Adrenal gland (tissue), 12 donors: Measurements from ENCODE around the gene GSK3B. TPM values are rescaled to one million over a fixed set of nuclear protein-coding genes. Genes with fewer than 3 reads are reported as not detected.

Experiments
- DNase-seq, 7 donors: peaks; one replicate each; pipeline ENCODE4 v3.0.0-alpha.2; 2019 to 2020
- H3K27ac ChIP-seq, 5 donors: fragments of 200-600 bp; sonication (generic) in 4 of 5; 1 replicate in 3 of 5; 2 replicates in 2 of 5; pipeline versions ENCODE4 v1.5.1 to v1.8.0; 2016 to 2020; ENCODE audit warnings: mild to moderate bottlenecking in 1 of 5
- H3K27me3 ChIP-seq: fragments of 200-600 bp; 2 replicates; pipeline ENCODE4 v1.8.0; 2021
- H3K36me3 ChIP-seq, 2 donors: fragments of 200-600 bp; replicated peaks in 1 of 2; 1 replicate in 1 of 2; 2 replicates in 1 of 2; pipeline versions ENCODE4 v1.5.1 to v1.8.0; 2018 to 2022
- H3K4me1 ChIP-seq, 2 donors: fragments of 200-600 bp; replicated peaks in 1 of 2; 1 replicate in 1 of 2; 2 replicates in 1 of 2; pipeline versions ENCODE4 v1.5.1 to v1.8.0; 2018 to 2021
- H3K4me3 ChIP-seq, 4 donors: fragments of 200-600 bp; sonication (generic) in 3 of 4; one replicate each; pipeline ENCODE4 v1.5.1; 2016 to 2018
- H3K9me3 ChIP-seq, 3 donors: fragments of 200-600 bp; sonication (generic) in 1 of 3; replicated peaks in 1 of 3; 1 replicate in 2 of 3; 2 replicates in 1 of 3; pipeline versions ENCODE4 v1.5.1 to v1.8.0; 2016 to 2021
- POLR2A ChIP-seq, 2 donors: fragments of 450-650 bp; IDR thresholded peaks; one replicate each; pipeline ENCODE4 v1.6.1; 2017; ENCODE audit warnings: antibody characterized with exemption in 2 of 2, mild to moderate bottlenecking in 2 of 2, moderate library complexity in 1 of 2
- WGBS, 4 donors: extraction: QIAGEN DNeasy Blood & Tissue Kit in 2 of 4; methylation state at CpG; one replicate each; pipeline versions ENCODE4 v1.1.5 to v1.1.7; 2013 to 2017; 5-methylcytosine and 5-hydroxymethylcytosine counted together
- intact Hi-C, 2 donors: fragments of 100-400 bp; cut with DNase I; formaldehyde crosslinking; loops; one replicate each; pipeline versions ENCODE4 v1.14.1 to v1.15.0; 2022 to 2023
- polyA plus RNA-seq, 3 donors: library from polyadenylated mRNA; stranded (reverse); fragments of 200-250 nt in 2 of 3; fragments of 350-450 nt in 1 of 3; fragmentation: Illumina TruSeq in 1 of 3; extraction: RNeasy Lipid Tissue Mini Kit (QIAGEN cat#74804) in 1 of 3; gene quantifications; one replicate each; pipeline ENCODE4 v1.2.3, GENCODE V29; 2013 to 2014
- total RNA-seq, 9 donors: library from RNA; depleted of rRNA in 4 of 9; stranded (reverse); fragments of >200 nt in 4 of 9; fragments of 120-200 nt in 1 of 9; fragmentation: NEBNext Ultra II Directional in 1 of 9; extraction: Animal tissue kit (Norgen Biotek cat#: 25700) in 1 of 9; gene quantifications; one replicate each; pipeline versions ENCODE4 v1.1.0 to v1.2.4, GENCODE V29; 2013 to 2023
- TF ChIP-seq, protein P1 (sequence below), 6 experiments: fragments of 450-650 bp in 4 of 6; fragments of 200-600 bp in 2 of 6; sonication (generic) in 1 of 6; IDR thresholded peaks; 1 replicate in 5 of 6; 2 replicates in 1 of 6; pipeline versions ENCODE4 v1.5.1 to v1.8.0; 2016 to 2021; ENCODE audit warnings: antibody characterized with exemption in 6 of 6, mild to moderate bottlenecking in 2 of 6, moderate library complexity in 1 of 6
- donor health status: healthy with polysubstance abuse.
- donor health status: Bipolar disorder and iron deficiency.
- donor health status: DM: yes; HTN: yes; CAD: no.
- donor health status: DM: no; HTN: no; CAD: no.
- donor health status: DM: no; HTN: no; CAD: no.
- donor health status: DM: yes; HTN: yes; CAD: no.

GSK3B gene
- total and polyA plus RNA-seq, 12 donors, result 10.0 to 63.7 (median 44.8) TPM

DNA sequence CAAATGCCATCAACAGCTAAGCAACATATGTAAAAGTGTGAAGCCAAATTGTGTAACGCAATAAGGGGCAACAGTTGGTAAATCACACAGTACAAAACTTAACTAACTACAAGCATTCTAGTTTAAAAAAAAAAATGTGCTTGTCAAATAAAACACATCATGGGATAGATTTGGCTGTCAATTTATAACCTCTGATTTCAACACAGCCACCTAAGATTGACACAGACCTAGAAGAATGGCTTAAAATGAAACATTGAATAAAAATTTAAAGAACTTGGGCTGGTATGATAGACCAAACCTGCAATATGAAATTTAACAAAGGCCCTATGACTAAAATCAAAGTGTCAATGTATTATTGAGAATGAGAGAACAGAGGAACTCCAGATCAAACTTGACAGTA is 164.0 kb downstream of the GSK3B start:
- Histone ChIP-seq H3K27ac (no peak overlapping the region), H3K27me3 (no peaks in the 10 kb centered on the region), H3K4me1 (peaks cover 0 to 5% of the 10 kb centered on the region in 2 donors), H3K36me3 (no peaks in the 10 kb centered on the region), H3K9me3 (peaks cover 0 to 4% (median 0%) of the 10 kb centered on the region in 3 donors), H3K4me3 (no peak overlapping the region)
- DNase-seq, result no peak
- TF ChIP-seq POLR2A (IDR thresholded peaks at IDR 0.05), result no peak
- TF ChIP-seq, protein P1, sequence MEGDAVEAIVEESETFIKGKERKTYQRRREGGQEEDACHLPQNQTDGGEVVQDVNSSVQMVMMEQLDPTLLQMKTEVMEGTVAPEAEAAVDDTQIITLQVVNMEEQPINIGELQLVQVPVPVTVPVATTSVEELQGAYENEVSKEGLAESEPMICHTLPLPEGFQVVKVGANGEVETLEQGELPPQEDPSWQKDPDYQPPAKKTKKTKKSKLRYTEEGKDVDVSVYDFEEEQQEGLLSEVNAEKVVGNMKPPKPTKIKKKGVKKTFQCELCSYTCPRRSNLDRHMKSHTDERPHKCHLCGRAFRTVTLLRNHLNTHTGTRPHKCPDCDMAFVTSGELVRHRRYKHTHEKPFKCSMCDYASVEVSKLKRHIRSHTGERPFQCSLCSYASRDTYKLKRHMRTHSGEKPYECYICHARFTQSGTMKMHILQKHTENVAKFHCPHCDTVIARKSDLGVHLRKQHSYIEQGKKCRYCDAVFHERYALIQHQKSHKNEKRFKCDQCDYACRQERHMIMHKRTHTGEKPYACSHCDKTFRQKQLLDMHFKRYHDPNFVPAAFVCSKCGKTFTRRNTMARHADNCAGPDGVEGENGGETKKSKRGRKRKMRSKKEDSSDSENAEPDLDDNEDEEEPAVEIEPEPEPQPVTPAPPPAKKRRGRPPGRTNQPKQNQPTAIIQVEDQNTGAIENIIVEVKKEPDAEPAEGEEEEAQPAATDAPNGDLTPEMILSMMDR (IDR thresholded peaks at IDR 0.05), result no peak
- WGBS, 4 donors, result 92 to 97% (median 94%) methylated on average over 1 of the region's 1 CpG
- intact Hi-C loops, result no loop called here

DNA sequence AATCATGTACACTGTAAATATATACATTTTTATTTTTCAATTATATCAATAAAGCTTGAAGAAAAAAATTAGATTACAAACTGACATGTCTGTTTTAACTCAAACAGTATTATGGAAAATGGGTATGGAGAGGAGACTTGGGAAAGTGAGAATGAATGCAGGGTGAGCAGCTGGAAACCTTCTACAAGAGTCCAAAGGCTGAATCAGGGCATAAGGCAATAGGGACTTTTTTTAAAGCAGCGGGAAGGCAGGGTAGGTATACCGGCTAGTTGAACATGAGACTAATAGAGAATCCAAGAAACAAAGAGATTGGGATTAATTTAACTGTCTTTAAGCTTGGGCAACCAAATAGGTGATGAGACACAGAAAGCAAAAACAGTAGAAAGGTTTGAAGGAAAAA is 167.1 kb downstream of the GSK3B start:
- 92 to 98% (median 96%) methylated on average over 2 of the region's 2 CpGs for WGBS, 4 donors

DNA sequence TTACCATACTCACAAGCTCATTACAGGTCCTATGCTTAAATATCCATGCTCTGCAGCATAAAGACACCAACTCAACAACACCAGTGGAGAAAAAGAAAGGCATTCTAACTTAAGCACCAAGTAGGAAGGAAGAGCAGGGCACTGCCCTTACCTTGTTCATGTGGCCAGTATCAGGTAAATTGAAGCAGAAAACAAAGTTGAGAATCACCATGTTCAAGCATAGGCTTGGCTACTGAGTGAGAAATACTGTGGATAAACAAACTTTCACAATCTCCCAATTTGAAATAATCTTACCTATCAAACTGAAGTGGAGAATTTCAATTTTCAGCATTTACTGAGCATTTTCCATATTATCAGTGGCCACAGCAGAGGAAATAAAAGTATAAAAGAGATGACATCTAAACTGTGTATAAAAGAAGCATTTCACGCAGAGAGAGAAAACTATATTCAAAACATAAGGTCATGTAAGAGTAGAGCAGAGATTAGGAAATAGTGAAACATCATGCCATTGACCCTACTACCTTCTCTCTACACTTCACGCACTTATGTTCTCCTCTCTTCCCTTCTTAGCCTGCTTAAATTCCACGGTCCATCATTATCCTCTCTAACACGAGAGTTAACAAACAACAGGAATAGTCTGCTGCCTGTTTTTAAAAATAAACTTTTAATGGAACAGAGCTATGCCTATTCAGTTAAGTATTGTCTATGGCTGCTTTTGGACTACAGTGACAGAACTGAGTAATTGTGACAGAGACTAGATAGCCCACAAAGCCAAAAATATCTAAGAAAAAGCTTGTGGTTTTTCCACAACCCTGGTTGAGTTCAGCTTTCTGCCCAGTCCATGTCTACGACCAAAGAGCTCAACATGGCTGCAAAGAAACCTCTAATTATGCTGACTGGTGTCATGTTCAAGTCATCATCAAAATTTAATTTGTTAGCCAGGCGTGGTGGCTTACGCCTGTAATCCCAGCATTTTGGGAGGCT is 169.8 kb downstream of the GSK3B start:
- Histone ChIP-seq H3K27me3 (no peaks in the 10 kb centered on the region), H3K4me1 (no peaks in the 10 kb centered on the region), H3K36me3 (no peaks in the 10 kb centered on the region), H3K27ac (no peak overlapping the region), H3K4me3 (no peak overlapping the region), H3K9me3 (no peaks in the 10 kb centered on the region)
- WGBS, 4 donors, result 93 to 98% (median 95%) methylated on average over 7 of the region's 7 CpGs
- no peak for DNase-seq
- TF ChIP-seq, protein P1 (IDR thresholded peaks at IDR 0.05), result no peak
- no peak for TF ChIP-seq POLR2A (IDR thresholded peaks at IDR 0.05)
- intact Hi-C loops, result loop anchor here in 1 of 2 donors (10.0 kb wide), 1 partner anchor 170 kb away; the partner anchor contains the start of gene GSK3B

More for the DNA sequence above, 167.1 kb downstream of the GSK3B start:
- no peaks in the 10 kb centered on the region for H3K9me3 ChIP-seq
- H3K27me3 ChIP-seq, result no peaks in the 10 kb centered on the region
- no peaks in the 10 kb centered on the region for H3K36me3 ChIP-seq
- no peak for DNase-seq
- TF ChIP-seq, protein P1 (IDR thresholded peaks at IDR 0.05), result no peak
- no peak for TF ChIP-seq POLR2A (IDR thresholded peaks at IDR 0.05)
- no peak overlapping the region for H3K27ac ChIP-seq
- intact Hi-C loops, result loop anchor here in 1 of 2 donors (10.0 kb wide), 1 partner anchor 168 kb away; the partner anchor contains the start of gene GSK3B
- no peak overlapping the region for H3K4me3 ChIP-seq
- no peaks in the 10 kb centered on the region for H3K4me1 ChIP-seq
